ENCODE measurements around the gene WASF1.
"Not testable (repeated sequence)": the region's sequence is repeated elsewhere in the genome, so short reads cannot be mapped to it uniquely, and the experiment has no call there.

The WASF1 gene

GRCh38 chr6:110140650-110141049 lies 38.8 kb downstream of the WASF1 start:
- DNase-seq (ENCODE audit: low spot score), result no peak
- TF ChIP-seq, protein P1, sequence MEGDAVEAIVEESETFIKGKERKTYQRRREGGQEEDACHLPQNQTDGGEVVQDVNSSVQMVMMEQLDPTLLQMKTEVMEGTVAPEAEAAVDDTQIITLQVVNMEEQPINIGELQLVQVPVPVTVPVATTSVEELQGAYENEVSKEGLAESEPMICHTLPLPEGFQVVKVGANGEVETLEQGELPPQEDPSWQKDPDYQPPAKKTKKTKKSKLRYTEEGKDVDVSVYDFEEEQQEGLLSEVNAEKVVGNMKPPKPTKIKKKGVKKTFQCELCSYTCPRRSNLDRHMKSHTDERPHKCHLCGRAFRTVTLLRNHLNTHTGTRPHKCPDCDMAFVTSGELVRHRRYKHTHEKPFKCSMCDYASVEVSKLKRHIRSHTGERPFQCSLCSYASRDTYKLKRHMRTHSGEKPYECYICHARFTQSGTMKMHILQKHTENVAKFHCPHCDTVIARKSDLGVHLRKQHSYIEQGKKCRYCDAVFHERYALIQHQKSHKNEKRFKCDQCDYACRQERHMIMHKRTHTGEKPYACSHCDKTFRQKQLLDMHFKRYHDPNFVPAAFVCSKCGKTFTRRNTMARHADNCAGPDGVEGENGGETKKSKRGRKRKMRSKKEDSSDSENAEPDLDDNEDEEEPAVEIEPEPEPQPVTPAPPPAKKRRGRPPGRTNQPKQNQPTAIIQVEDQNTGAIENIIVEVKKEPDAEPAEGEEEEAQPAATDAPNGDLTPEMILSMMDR (IDR thresholded peaks at IDR 0.05; ENCODE audit: extremely low read depth, insufficient read depth, missing control alignments), result no peak
- in situ Hi-C loops (cut with MboI; ENCODE audit: low pct_unique_long_range_greater_than_20kb, low sequenced_read_pairs, unreplicated experiment), result no loop called here

DNA sequence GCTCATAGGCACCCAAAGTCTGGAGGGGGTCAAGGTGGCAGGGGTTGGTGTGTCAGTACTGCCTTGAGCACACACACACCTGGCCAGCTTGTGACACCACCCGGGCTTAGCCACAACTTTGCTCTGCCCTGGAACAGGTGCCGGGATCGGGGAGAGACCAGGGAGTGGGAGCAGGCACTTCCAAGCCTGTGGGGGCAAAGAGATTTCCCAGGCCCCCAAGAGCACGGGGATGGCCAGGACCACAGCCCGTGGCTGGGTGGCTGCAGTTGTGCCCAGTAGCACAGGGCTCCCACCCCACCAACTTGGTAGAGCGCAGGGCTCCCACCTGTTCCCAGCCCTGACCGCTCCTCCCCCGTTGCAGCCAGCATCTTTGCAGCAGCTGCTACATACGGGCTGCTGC lies 40.4 kb downstream of the WASF1 start:
- in situ Hi-C loops (cut with MboI; ENCODE audit: low pct_unique_long_range_greater_than_20kb, low sequenced_read_pairs, unreplicated experiment), result no loop called here
- DNase-seq (ENCODE audit: low spot score), result no peak
- TF ChIP-seq, protein P1 (IDR thresholded peaks at IDR 0.05; ENCODE audit: extremely low read depth, insufficient read depth, missing control alignments), result no peak

- in situ Hi-C loops (cut with MboI; ENCODE audit: low pct_unique_long_range_greater_than_20kb, low sequenced_read_pairs, unreplicated experiment), result no loop called here
- no peak for DNase-seq (ENCODE audit: low spot score)
Measured at GRCh38 chr6:110137924-110138887, 41.3 kb downstream of the WASF1 start.

GRCh38 chr6:110130362-110130761 lies 49.1 kb downstream of the WASF1 start:
- TF ChIP-seq, protein P1 (IDR thresholded peaks at IDR 0.05; ENCODE audit: extremely low read depth, insufficient read depth, missing control alignments), result no peak
- in situ Hi-C loops (cut with MboI; ENCODE audit: low pct_unique_long_range_greater_than_20kb, low sequenced_read_pairs, unreplicated experiment), result no loop called here
- DNase-seq (ENCODE audit: low spot score), result no peak

More at GRCh38 chr6:110137924-110138887, 41.3 kb downstream of the WASF1 start:
- TF ChIP-seq, protein P1 (IDR thresholded peaks at IDR 0.05; ENCODE audit: extremely low read depth, insufficient read depth, missing control alignments), result no peak

DNA sequence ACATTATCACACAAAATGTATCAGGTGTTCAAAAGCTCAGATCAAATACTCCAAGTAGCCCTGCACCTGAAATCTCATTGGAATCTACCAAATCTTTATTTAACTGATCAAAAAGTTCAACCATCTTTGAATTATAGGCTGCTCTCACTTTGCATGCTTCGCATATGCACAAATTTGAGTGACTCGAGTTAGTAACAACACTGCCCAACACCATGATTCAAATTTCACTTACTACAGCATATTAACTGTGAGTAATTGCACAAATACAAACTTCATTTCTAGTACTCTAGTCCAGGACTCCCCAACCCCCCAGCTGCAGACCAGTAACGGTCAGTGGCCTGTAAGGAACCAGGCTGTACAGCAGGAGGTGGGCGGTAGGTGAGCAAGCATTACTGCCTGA lies 51.1 kb downstream of the WASF1 start:
- TF ChIP-seq, protein P1 (IDR thresholded peaks at IDR 0.05; ENCODE audit: extremely low read depth, insufficient read depth, missing control alignments), result no peak
- in situ Hi-C loops (cut with MboI; ENCODE audit: low pct_unique_long_range_greater_than_20kb, low sequenced_read_pairs, unreplicated experiment), result no loop called here
- DNase-seq (ENCODE audit: low spot score), result no peak

GRCh38 chr6:110125361-110125760 lies 54.1 kb downstream of the WASF1 start:
- no peak for DNase-seq (ENCODE audit: low spot score)
- TF ChIP-seq, protein P1 (IDR thresholded peaks at IDR 0.05; ENCODE audit: extremely low read depth, insufficient read depth, missing control alignments), result no peak
- in situ Hi-C loops (cut with MboI; ENCODE audit: low pct_unique_long_range_greater_than_20kb, low sequenced_read_pairs, unreplicated experiment), result no loop called here

DNA sequence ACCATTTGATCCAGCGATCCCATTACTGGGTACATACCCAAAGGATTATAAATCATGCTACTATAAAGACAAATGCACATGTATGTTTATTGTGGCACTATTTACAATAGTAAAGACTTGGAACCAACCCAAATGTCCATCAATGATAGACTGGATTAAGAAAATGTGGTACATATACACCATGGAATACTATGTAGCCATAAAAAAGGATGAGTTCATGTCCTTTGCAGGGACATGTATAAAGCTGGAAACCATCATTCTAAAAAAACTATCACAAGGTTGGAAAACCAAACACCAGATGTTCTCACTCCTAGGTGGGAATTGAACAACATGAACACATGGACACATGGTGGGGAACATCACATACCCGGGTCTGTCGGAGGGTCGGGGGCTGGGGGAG lies 57.8 kb downstream of the WASF1 start:
- in situ Hi-C loops (cut with MboI; ENCODE audit: low pct_unique_long_range_greater_than_20kb, low sequenced_read_pairs, unreplicated experiment); DNase-seq (ENCODE audit: low spot score): not testable (repeated sequence)
